B cell (primary cell): ENCODE data around the gene HOXB8. TPM values are rescaled to one million over a fixed set of nuclear protein-coding genes. Genes with fewer than 3 reads are reported as not detected.

ENCODE experiments used
- ATAC-seq: fragments of 200-7000 bp; cut with Tn5 transposase; one replicate; pipeline ENCODE4 v1.10.0; 2021; ENCODE audit warnings: low read depth, mild to moderate bottlenecking, moderate number of reproducible peaks, moderate library complexity
- CTCF ChIA-PET: fragments of 350-600 bp; sonication (Branson Sonifier 250); formaldehyde crosslinking; loops from one replicate; lab custom pipeline; 2021; ENCODE audit warnings: antibody characterized with exemption, inconsistent platforms; lab: Charles Lee
- POLR2A ChIA-PET: fragments of 350-600 bp; sonication (Branson Sonifier 250); formaldehyde crosslinking; loops from one replicate; lab custom pipeline; 2021; ENCODE audit warnings: antibody characterized with exemption; lab: Charles Lee
- DNase-seq: peaks from one replicate; pipeline ENCODE4 v3.0.0; 2013
- H2AFZ ChIP-seq: 2 replicates; pipeline ENCODE4 v1.6.1; 2012; ENCODE audit warnings: mild to moderate bottlenecking, low read depth, low read length; ENCODE audit not compliant: insufficient read depth, poor library complexity, severe bottlenecking
- H3K27ac ChIP-seq, 2 donors: 1 replicate in 1 of 2; 2 replicates in 1 of 2; pipeline ENCODE4 v1.5.1; 2012 to 2013; ENCODE audit warnings: low read length in 2 of 2, mild to moderate bottlenecking in 2 of 2, moderate library complexity in 1 of 2
- H3K27me3 ChIP-seq, 4 experiments: fragments of 200-600 bp in 1 of 4; sonication (generic) in 1 of 4; replicated peaks in 1 of 4; 1 replicate in 2 of 4; 2 replicates in 2 of 4; pipeline versions ENCODE4 v1.6.1 to v1.7.0; 2013 to 2016; ENCODE audit warnings: low read length in 3 of 4, mild to moderate bottlenecking in 2 of 4, mixed read lengths in 1 of 4, moderate library complexity in 1 of 4; ENCODE audit not compliant: insufficient read depth in 4 of 4, control insufficient read depth in 3 of 4; ENCODE audit errors: control extremely low read depth in 1 of 4
- H3K36me3 ChIP-seq, 2 experiments: replicated peaks in 1 of 2; 1 replicate in 1 of 2; 2 replicates in 1 of 2; pipeline versions ENCODE4 v1.6.1 to v1.7.1; 2013; ENCODE audit warnings: low read length in 1 of 2; ENCODE audit not compliant: insufficient read depth in 2 of 2, control insufficient read depth in 1 of 2; ENCODE audit errors: control extremely low read depth in 1 of 2, extremely low read depth in 1 of 2
- H3K4me1 ChIP-seq, 2 donors: fragments of 200-600 bp in 1 of 2; sonication (generic) in 1 of 2; 1 replicate in 1 of 2; 2 replicates in 1 of 2; pipeline versions ENCODE4 v1.5.1 to v1.6.1; 2013 to 2017; ENCODE audit warnings: low read length in 2 of 2; ENCODE audit not compliant: control insufficient read depth in 2 of 2, insufficient read depth in 2 of 2
- H3K4me2 ChIP-seq: replicated peaks from 2 replicates; pipeline ENCODE3; 2012; ENCODE audit warnings: mild to moderate bottlenecking, low read depth, low read length; ENCODE audit not compliant: poor library complexity, severe bottlenecking
- H3K4me3 ChIP-seq, 5 experiments: fragments of 200-600 bp in 1 of 5; sonication (generic) in 1 of 5; 1 replicate in 3 of 5; 2 replicates in 2 of 5; pipeline versions ENCODE4 v1.5.1 to v1.7.0; 2011 to 2016; ENCODE audit warnings: low read length in 4 of 5, mild to moderate bottlenecking in 4 of 5, low read depth in 2 of 5, control low read depth in 1 of 5, moderate library complexity in 1 of 5; ENCODE audit not compliant: insufficient read depth in 1 of 5; ENCODE audit errors: control extremely low read depth in 1 of 5, extremely low read depth in 1 of 5
- H3K79me2 ChIP-seq: fragments of 200-600 bp; sonication (generic); one replicate; pipeline ENCODE4 v1.6.0; 2016; ENCODE audit warnings: low read length; ENCODE audit not compliant: control insufficient read depth, insufficient read depth
- H3K9ac ChIP-seq: fragments of 200-600 bp; sonication (generic); 2 replicates; pipeline ENCODE4 v1.6.1; 2017; ENCODE audit warnings: mild to moderate bottlenecking, low read length, moderate library complexity
- H3K9me3 ChIP-seq, 3 donors: one replicate each; pipeline versions ENCODE4 v1.6.1 to v1.7.1; 2013; ENCODE audit warnings: low read length in 2 of 3; ENCODE audit not compliant: control insufficient read depth in 2 of 3, insufficient read depth in 1 of 3; ENCODE audit errors: control extremely low read depth in 1 of 3
- H4K20me1 ChIP-seq: 2 replicates; pipeline ENCODE4 v1.6.0; 2012; ENCODE audit warnings: mild to moderate bottlenecking, low read length; ENCODE audit not compliant: insufficient read depth, control insufficient read depth, poor library complexity, severe bottlenecking
- H3K27ac Mint-ChIP-seq: one replicate; pipeline ENCODE4 v1.8.0; 2021; ENCODE audit warnings: mixed read lengths
- H3K27me3 Mint-ChIP-seq: one replicate; pipeline ENCODE4 v1.8.0; 2021; ENCODE audit warnings: mixed read lengths
- H3K4me1 Mint-ChIP-seq: one replicate; pipeline ENCODE4 v1.8.0; 2021; ENCODE audit warnings: mixed read lengths
- H3K4me3 Mint-ChIP-seq: one replicate; pipeline ENCODE4 v1.8.0; 2021; ENCODE audit warnings: mixed read lengths
- H3K9me3 Mint-ChIP-seq: one replicate; pipeline ENCODE4 v1.8.0; 2022; ENCODE audit warnings: mixed read lengths; ENCODE audit not compliant: insufficient read depth
- CTCF ChIP-seq: fragments of 200-600 bp; IDR thresholded peaks from one replicate; pipeline ENCODE4 v1.8.0; 2022; ENCODE audit warnings: antibody characterized with exemption, mild to moderate bottlenecking
- EZH2 ChIP-seq: IDR thresholded peaks from 2 replicates; pipeline ENCODE4 v1.6.1; 2012; ENCODE audit warnings: borderline replicate concordance, low read depth, mild to moderate bottlenecking, moderate library complexity, low read length; ENCODE audit not compliant: insufficient read depth, poor library complexity, severe bottlenecking
- WGBS: methylation state at CpG from one replicate; pipeline ENCODE4 v1.1.5; 2013; ENCODE audit warnings: missing lambda C conversion rate; ENCODE audit not compliant: insufficient coverage; 5-methylcytosine and 5-hydroxymethylcytosine counted together
- intact Hi-C: fragments of 100-400 bp; cut with micrococcal nuclease; formaldehyde crosslinking; loops from one replicate; pipeline ENCODE4 v1.10.0; 2022
- polyA plus RNA-seq: library from polyadenylated mRNA; depleted of rRNA; stranded (reverse); fragments of >200 nt; gene quantifications from 2 replicates; pipeline ENCODE4 v1.2.3, GENCODE V29; 2012
- total RNA-seq, 2 donors: library from RNA; stranded (reverse); fragments of 120-200 nt in 1 of 2; gene quantifications; 1 replicate in 1 of 2; 2 replicates in 1 of 2; pipeline versions ENCODE4 v1.2.3 to v1.2.4, GENCODE V29; 2013 to 2022

HOXB8 gene
- total and polyA plus RNA-seq, 2 donors (not counting 1 experiment from before 2014, with no cell fraction given), result not detected

DNA sequence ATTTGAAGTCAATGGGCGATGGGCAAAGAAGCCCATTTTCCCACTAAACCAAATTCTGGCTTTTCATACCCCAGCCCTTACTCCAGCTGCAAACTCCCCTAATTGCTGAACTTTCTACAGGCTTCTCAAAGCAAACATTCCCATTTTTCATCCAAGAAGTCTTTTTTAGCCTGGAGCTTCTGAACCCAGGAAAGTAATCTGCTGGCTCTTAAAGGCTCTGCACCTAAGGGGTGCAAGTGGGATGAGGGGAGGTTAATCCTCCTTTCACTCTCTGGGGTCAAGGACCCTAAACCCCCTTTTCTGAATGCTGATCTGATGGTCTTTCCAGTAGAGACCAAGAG, 6.6 kb downstream of the HOXB8 start:
- no peaks in the 10 kb centered on the region for H4K20me1 ChIP-seq
- no peak overlapping the region for H3K27ac ChIP-seq
- Mint-ChIP-seq H3K4me3 (no peak overlapping the region), H3K9me3 (no peaks in the 10 kb centered on the region), H3K27ac (no peak overlapping the region), H3K4me1 (peaks cover 27% of the 10 kb centered on the region), H3K27me3 (peaks cover 63% of the 10 kb centered on the region)
- H3K4me2 ChIP-seq, result no peak overlapping the region
- H3K4me3 ChIP-seq, result no peak overlapping the region
- no peaks in the 10 kb centered on the region for H3K79me2 ChIP-seq
- H2AFZ ChIP-seq, result no peak overlapping the region
- peaks cover 41% of the 10 kb centered on the region in 2 donors for H3K4me1 ChIP-seq
- intact Hi-C loops, result no loop called here
- POLR2A ChIA-PET, result no interaction called here
- H3K27me3 ChIP-seq, result peaks cover 2 to 85% (median 58%) of the 10 kb centered on the region in 4 experiments
- DNase-seq (no peak), ATAC-seq (no peak)
- H3K36me3 ChIP-seq, result no peaks in the 10 kb centered on the region
- WGBS, result no CpG with 5 or more reads among the region's 1 CpG
- H3K9me3 ChIP-seq, result peaks cover 0 to 29% (median 0%) of the 10 kb centered on the region in 3 donors
- no peak for TF ChIP-seq EZH2
- TF ChIP-seq CTCF, result no peak
- CTCF ChIA-PET, result interaction anchor here (1.2 to 1.3 kb wide), 2 partner anchors 10 to 18 kb away, joined by 4 to 6 read pairs; partner anchors contain the start of gene HOXB3
- no peak overlapping the region for H3K9ac ChIP-seq

GRCh38 chr17:48606892-48607614, 8.0 kb downstream of the HOXB8 start:
- ATAC-seq, result no peak
- peaks cover 63% of the 10 kb centered on the region for H3K27me3 Mint-ChIP-seq
- 97% methylated on average over 7 of the region's 9 CpGs for WGBS
- H3K36me3 ChIP-seq, result no peaks in the 10 kb centered on the region
- H3K4me3 Mint-ChIP-seq, result no peak overlapping the region
- H3K27ac ChIP-seq, result no peak overlapping the region
- peaks cover 2 to 89% (median 63%) of the 10 kb centered on the region in 4 experiments for H3K27me3 ChIP-seq
- peaks cover 35 to 37% of the 10 kb centered on the region in 2 donors for H3K4me1 ChIP-seq
- H3K4me2 ChIP-seq, result no peak overlapping the region
- DNase-seq, result no peak
- H3K9me3 ChIP-seq, result peaks cover 0 to 37% (median 0%) of the 10 kb centered on the region in 3 donors
- H3K9ac ChIP-seq, result no peak overlapping the region
- no peak overlapping the region for H3K27ac Mint-ChIP-seq
- no peaks in the 10 kb centered on the region for H3K79me2 ChIP-seq
- CTCF ChIA-PET, result interaction anchor here (1.3 to 1.9 kb wide), 3 partner anchors 14 to 18 kb away, joined by 3 to 8 read pairs (median 5); partner anchors contain the start of gene HOXB5
- no peak overlapping the region for H3K4me3 ChIP-seq
- no peaks in the 10 kb centered on the region for H4K20me1 ChIP-seq
- intact Hi-C loops, result no loop called here
- no peak overlapping the region for H2AFZ ChIP-seq
- POLR2A ChIA-PET, result no interaction called here
- TF ChIP-seq EZH2, result no peak
- TF ChIP-seq CTCF, result no peak
- peaks cover 20% of the 10 kb centered on the region for H3K4me1 Mint-ChIP-seq
- no peaks in the 10 kb centered on the region for H3K9me3 Mint-ChIP-seq
